Transverse colon (tissue), 4 donors: Measurements from ENCODE around the gene NR3C1.

Experiments used
- CTCF ChIP-seq, 5 experiments: fragments of 200-600 bp in 3 of 5; fragments of 450-650 bp in 2 of 5; sonication (generic) in 3 of 5; IDR thresholded peaks; 1 replicate in 2 of 5; 2 replicates in 3 of 5; pipeline ENCODE4 v1.5.1; 2016 to 2017; ENCODE audit warnings: antibody characterized with exemption in 5 of 5, inconsistent platforms in 3 of 5, mild to moderate bottlenecking in 2 of 5, moderate library complexity in 1 of 5
- POLR2A ChIP-seq: fragments of 450-650 bp; IDR thresholded peaks from one replicate; pipeline ENCODE4 v1.6.1; 2016; ENCODE audit warnings: antibody characterized with exemption, mild to moderate bottlenecking, moderate library complexity
- POLR2AphosphoS5 ChIP-seq, 3 donors: sonication (generic); formaldehyde crosslinking; IDR thresholded peaks; one replicate each; pipeline ENCODE4 v1.6.1; 2016; ENCODE audit warnings: antibody characterized with exemption in 3 of 3

GRCh38 chr5:143334903-143335302 is 68.6 kb downstream of the NR3C1 start:
- no peak for TF ChIP-seq POLR2A
- TF ChIP-seq CTCF (IDR thresholded peaks at IDR 0.05): no peak
- TF ChIP-seq POLR2AphosphoS5 (IDR thresholded peaks at IDR 0.05): no peak
